GM06990 (cell line): Measurements from ENCODE around the gene EGFL8.
"Not testable (repeated sequence)": the region's sequence is repeated elsewhere in the genome, so short reads cannot be mapped to it uniquely, and the experiment has no call there.

Experiments
- DNase-seq: peaks from one replicate; pipeline ENCODE4 v3.0.0-alpha.2; 2011; ENCODE audit not compliant: insufficient read length; ENCODE audit errors: extremely low read depth
- H3K27me3 ChIP-seq: replicated peaks from 2 replicates; pipeline ENCODE4 v1.6.0; 2011; ENCODE audit warnings: low read length; ENCODE audit not compliant: control insufficient read depth, insufficient read depth
- H3K36me3 ChIP-seq: 2 replicates; pipeline ENCODE4 v1.5.1; 2011; ENCODE audit warnings: low read length; ENCODE audit not compliant: control insufficient read depth, insufficient read depth
- H3K4me3 ChIP-seq: replicated peaks from 2 replicates; pipeline ENCODE4 v1.5.1; 2011; ENCODE audit warnings: low read depth, mild to moderate bottlenecking, control low read depth, low read length
- TF ChIP-seq, protein P1 (sequence below): IDR thresholded peaks from 2 replicates; pipeline ENCODE4 v1.5.1; 2011; ENCODE audit warnings: low read length, control low read depth, mild to moderate bottlenecking, inconsistent platforms; ENCODE audit not compliant: insufficient read depth, poor library complexity, severe bottlenecking

The EGFL8 gene

DNA sequence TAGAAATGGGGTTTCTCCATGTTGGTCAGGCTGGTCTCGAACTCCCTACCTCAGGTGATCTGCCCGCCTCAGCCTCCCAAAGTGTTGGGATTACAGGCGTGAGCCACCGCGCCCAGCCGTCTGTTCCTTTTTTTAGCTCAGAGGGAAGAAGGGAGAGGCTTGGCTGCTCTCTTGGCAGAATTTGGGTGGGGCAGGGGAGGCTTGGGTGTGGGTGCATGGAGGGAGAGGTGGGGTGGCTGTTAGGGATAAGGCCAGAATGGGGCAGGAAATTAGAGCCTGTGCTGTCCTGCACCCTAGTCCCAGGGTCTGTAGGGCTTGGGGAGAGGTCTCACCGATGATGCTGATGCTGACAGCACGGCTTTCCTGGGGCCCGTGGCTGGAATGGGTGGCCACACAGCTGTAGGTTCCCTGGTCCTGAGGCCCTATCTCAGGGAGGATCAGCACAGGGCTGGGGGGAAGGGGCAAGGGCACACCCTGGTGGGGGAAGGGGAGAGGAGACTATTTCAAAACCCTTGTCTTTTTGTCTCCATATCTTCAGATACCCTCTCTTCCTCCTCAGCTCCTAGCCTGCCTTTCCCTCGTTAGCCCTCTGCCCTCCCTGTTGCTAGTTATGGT, 17.6 kb downstream of the EGFL8 start:
- TF ChIP-seq, protein P1, sequence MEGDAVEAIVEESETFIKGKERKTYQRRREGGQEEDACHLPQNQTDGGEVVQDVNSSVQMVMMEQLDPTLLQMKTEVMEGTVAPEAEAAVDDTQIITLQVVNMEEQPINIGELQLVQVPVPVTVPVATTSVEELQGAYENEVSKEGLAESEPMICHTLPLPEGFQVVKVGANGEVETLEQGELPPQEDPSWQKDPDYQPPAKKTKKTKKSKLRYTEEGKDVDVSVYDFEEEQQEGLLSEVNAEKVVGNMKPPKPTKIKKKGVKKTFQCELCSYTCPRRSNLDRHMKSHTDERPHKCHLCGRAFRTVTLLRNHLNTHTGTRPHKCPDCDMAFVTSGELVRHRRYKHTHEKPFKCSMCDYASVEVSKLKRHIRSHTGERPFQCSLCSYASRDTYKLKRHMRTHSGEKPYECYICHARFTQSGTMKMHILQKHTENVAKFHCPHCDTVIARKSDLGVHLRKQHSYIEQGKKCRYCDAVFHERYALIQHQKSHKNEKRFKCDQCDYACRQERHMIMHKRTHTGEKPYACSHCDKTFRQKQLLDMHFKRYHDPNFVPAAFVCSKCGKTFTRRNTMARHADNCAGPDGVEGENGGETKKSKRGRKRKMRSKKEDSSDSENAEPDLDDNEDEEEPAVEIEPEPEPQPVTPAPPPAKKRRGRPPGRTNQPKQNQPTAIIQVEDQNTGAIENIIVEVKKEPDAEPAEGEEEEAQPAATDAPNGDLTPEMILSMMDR, result no peak
- Histone ChIP-seq H3K36me3 (peaks cover 29% of the 10 kb centered on the region), H3K27me3 (no peaks in the 10 kb centered on the region), H3K4me3 (no peak overlapping the region)
- no peak for DNase-seq

DNA sequence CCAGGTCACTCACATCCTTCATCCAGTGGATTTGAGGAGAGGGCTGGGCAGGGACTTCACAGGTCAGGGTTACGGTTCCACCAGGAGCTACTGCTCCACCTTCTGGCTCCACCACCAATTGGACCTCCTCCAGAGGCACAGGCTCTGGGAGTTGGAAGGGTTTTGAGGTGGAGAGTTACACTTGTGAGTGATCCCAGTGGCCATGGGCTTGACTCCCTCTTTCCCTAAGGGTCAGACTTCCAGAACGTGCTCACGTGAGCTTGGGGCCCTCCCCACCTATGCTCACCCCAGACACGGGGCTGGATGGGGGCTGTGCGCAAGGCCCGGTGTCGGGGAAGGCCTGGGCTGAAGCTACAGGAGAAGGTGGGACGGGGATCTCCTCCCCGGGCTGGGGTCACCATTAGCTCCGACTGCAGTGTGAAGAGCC, 18.2 kb downstream of the EGFL8 start:
- DNase-seq, result no peak
- Histone ChIP-seq H3K4me3 (no peak overlapping the region), H3K36me3 (peaks cover 33% of the 10 kb centered on the region), H3K27me3 (no peaks in the 10 kb centered on the region)
- TF ChIP-seq, protein P1, result no peak

DNA sequence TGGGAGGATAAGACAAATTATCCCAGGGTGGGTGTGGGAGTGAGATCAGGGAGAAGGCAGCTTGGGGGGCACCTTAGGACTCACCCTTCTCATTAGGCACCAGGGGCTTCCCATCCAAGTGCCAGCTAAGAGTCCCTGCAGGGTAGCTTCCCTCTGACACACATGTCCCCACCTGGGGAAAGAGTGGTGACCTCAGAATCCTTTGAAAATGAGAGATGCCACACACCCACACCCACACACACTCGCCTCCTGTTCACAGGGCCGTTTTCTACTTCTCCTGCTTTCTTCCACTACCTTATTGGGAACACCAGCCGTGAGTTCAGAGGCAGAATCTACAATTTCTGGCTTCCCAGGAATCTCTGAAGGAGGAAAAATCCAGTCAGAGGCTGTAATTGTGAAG, 18.6 kb downstream of the EGFL8 start:
- H3K4me3 ChIP-seq, result no peak overlapping the region
- TF ChIP-seq, protein P1, result no peak
- H3K36me3 ChIP-seq, result peaks cover 33% of the 10 kb centered on the region
- H3K27me3 ChIP-seq, result no peaks in the 10 kb centered on the region
- DNase-seq, result no peak

DNA sequence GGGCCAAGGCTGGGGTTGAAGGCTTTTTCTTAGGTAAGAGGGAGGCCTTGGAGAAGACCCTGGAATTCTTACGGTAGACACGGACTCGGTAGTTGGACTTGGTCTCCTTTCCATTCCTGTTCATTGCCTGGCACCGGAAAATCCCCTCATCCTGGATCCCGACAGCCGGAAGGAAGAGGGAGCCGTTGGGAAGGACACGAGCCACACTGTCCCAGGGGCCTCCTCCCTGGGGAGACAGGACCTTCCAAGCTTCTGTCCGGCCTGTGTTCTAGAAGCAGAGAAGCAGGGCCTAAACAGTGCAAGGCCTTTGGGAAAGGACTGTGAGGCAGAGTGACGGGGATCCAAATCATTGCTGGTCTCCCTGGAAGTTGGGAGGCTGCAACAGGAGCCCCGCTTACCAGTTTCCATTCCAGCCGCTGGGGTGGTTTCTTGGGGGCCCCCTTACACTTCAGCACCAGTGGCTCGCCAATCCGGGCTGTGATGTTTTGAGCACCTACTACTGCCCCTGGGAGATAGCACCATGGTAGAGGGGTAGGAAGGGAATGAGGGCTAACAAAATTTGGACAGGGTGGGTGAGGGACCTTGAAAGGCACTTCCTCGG, 19.2 kb downstream of the EGFL8 start:
- TF ChIP-seq, protein P1, result no peak
- no peak for DNase-seq
- Histone ChIP-seq H3K36me3 (peaks cover 33% of the 10 kb centered on the region), H3K27me3 (no peaks in the 10 kb centered on the region), H3K4me3 (no peak overlapping the region)

DNA sequence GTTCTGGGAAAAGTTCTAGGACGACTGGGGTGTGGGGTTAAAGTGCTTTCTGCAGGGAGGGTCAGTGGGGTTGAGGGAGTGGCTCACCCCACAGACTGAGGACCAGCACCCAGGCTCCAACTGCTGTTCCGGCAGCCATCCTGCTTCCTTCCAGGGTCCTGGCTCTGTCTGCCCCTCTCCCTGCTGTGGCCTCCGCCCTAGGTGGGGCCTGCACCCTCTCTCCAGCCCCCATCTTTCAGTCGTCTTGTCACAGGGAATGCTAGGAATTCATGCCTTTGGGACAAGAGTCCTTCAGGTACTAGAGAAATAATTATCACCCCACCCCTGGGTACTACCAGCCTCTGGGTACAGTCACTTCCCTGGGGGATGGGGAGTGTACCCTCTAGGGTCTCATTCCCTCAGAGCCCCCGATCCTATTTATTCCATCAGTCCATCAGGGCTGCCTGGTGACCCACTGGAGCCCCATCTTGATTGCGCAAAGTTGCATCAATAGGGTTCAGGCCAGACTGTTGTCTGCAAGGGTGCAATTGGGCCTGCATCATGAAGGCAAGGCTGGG, 19.8 kb downstream of the EGFL8 start, which contains the start of gene AGER:
AGER (minus strand) TSS at position 170 of the 557 bp plus-strand sequence; CDS start at position 139, 31 bp downstream.
- TF ChIP-seq, protein P1, result no peak
- H3K36me3 ChIP-seq, result peaks cover 33% of the 10 kb centered on the region
- H3K4me3 ChIP-seq, result no peak within 1 kb of the TSS

DNA sequence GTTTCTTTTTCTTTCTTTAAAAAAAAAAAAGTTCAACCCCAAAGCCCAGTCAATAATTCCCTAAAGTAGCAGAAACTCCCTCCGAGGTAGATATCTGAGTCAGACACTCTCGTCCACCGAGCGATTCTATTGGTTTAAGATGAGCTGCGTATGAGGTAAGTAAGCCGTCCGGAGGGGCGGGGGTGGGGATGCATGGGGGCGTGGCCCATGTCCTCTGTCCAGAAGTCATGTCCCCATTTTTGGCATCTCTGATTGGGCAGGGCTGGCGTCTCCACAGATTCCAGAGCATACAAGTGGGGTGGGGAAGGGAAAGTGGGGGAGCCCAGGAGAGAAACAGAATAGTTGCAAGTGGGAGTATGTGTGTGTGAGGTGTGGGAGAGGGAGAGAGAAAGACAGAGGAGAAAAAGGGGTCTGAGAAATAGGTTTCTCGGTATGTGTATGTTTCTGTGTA, 21.3 kb downstream of the EGFL8 start:
- H3K36me3 ChIP-seq, result peaks cover 32% of the 10 kb centered on the region

More for the DNA sequence above, 19.8 kb downstream of the EGFL8 start, which contains the start of gene AGER:
- no peaks in the 10 kb centered on the region for H3K27me3 ChIP-seq
- DNase-seq, result no peak

DNA sequence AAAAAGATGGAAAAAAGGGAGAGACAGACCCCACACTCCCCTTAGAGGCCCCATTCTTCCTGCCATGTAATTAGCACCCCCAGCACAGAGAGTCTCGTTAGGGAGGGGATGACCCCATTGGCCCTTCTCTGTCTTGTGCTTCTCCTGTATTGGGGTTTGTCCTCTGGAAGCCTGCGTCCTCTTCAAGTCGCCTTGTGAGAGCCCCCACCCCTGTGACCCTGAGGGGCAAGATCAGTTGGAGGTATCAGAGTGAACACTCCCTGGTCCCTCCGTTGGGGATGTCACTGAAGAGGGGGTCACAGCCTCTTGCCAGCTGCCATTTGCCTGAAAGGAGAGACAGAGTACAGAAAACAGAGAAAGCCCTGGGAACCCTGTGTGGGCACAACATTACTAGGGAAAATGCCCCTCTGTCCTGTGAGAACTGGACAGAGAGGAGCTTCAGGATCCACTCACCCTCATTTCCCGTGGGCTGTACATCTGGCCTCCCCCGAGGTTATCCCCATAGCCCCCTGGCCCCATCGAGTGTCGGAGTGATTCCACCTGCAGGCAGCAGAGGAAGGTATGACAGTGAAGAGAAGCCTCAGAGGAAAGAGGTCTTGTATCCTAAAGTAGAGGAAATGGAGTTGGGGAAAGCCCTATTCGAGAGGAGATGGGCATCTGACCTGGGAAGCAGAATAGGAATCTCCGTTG, 21.9 kb downstream of the EGFL8 start:
- peaks cover 27% of the 10 kb centered on the region for H3K36me3 ChIP-seq
- not testable (repeated sequence) for DNase-seq, H3K27me3 ChIP-seq, H3K4me3 ChIP-seq

More for the DNA sequence above, 21.3 kb downstream of the EGFL8 start:
- not testable (repeated sequence) for H3K4me3 ChIP-seq, H3K27me3 ChIP-seq
- peak; percentile 76 for DNase-seq
